ENCODE data around the gene OVCH1.

- TF ChIP-seq TCF7 (IDR thresholded peaks at IDR 0.05; ENCODE audit: borderline replicate concordance): no peak
- no peak for TF ChIP-seq RBBP5 (conservative IDR thresholded peaks at IDR 0.05)
- TF ChIP-seq HDAC2 (IDR thresholded peaks at IDR 0.05): no peak
- no peak for TF ChIP-seq NFYB (IDR thresholded peaks at IDR 0.05; ENCODE audit: insufficient read depth, low read depth, low read length)
- TF ChIP-seq POLR2A (IDR thresholded peaks at IDR 0.05; ENCODE audit: low read depth, low read length): no peak
- TF ChIP-seq USF2 (IDR thresholded peaks at IDR 0.05; ENCODE audit: borderline replicate concordance, low read depth, low read length): no peak
- TF ChIP-seq RELA (IDR thresholded peaks at IDR 0.05; ENCODE audit: borderline replicate concordance, partially characterized antibody): no peak
- TF ChIP-seq, protein P1, sequence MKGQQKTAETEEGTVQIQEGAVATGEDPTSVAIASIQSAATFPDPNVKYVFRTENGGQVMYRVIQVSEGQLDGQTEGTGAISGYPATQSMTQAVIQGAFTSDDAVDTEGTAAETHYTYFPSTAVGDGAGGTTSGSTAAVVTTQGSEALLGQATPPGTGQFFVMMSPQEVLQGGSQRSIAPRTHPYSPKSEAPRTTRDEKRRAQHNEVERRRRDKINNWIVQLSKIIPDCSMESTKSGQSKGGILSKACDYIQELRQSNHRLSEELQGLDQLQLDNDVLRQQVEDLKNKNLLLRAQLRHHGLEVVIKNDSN (IDR thresholded peaks at IDR 0.05; ENCODE audit: borderline replicate concordance, extremely low read length, insufficient read depth, low read depth, low read length): no peak
- peak; percentile 40 to 66 (median 52); a peak in 5 of 6 replicates for TF ChIP-seq CTCF (IDR thresholded peaks at IDR 0.05 in 2 of 3, conservative IDR thresholded peaks at IDR 0.05 in 1 of 3; ENCODE audit: control insufficient read depth in 2 of 3, extremely low read depth in 1 of 3, insufficient read depth in 1 of 3, low read depth in 3 of 3, low read length in 3 of 3)
- no peak for TF ChIP-seq ZNF274 (IDR thresholded peaks at IDR 0.05; ENCODE audit: insufficient read depth, insufficient read length)
- TF ChIP-seq BACH1 (IDR thresholded peaks at IDR 0.05; ENCODE audit: borderline replicate concordance): no peak
- no peak for TF ChIP-seq REST (IDR thresholded peaks at IDR 0.05; ENCODE audit: low read depth, low read length)
- TF ChIP-seq ATF3 (IDR thresholded peaks at IDR 0.05; ENCODE audit: borderline replicate concordance, extremely low read depth, low read depth, low read length): no peak
- no peak for TF ChIP-seq SREBF1 (IDR thresholded peaks at IDR 0.05; ENCODE audit: low read length)
Measured at GRCh38 chr12:29519585-29520182, 22.2 kb upstream of the OVCH1 start.

All from GM12878 (cell line).